H1 (cell line): ENCODE results near the gene MYO5B. TPM values are rescaled to one million over a fixed set of nuclear protein-coding genes. Genes with fewer than 3 reads are reported as not detected.

Source experiments
- CTCF ChIA-PET: fragments of 300-600 bp; sonication (Branson Sonifier 250); formaldehyde crosslinking; loops from one replicate; lab custom pipeline; 2021; ENCODE audit not compliant: partially characterized antibody; lab: Charles Lee
- POLR2A ChIA-PET: fragments of 300-600 bp; sonication (Branson Sonifier 250); formaldehyde crosslinking; loops from one replicate; lab custom pipeline; 2021; ENCODE audit warnings: inconsistent platforms; ENCODE audit not compliant: partially characterized antibody; lab: Charles Lee
- DNase-seq, 2 experiments: peaks; one replicate each; pipeline versions ENCODE4 v3.0.0 to v3.0.0-alpha.2; 2010 to 2022; ENCODE audit warnings: low spot score in 2 of 2, low read depth in 1 of 2, mixed read lengths in 1 of 2
- FAIRE-seq: peaks from 2 replicates; lab custom pipeline; 2011; peaks lifted over from hg19 to GRCh38; lab: Jason Lieb, UNC
- H2AFZ ChIP-seq: 2 replicates; pipeline ENCODE4 v1.8.1; 2012; ENCODE audit warnings: low read length, inconsistent platforms
- H2AK5ac ChIP-seq: 2 replicates; pipeline ENCODE4 v1.6.1; 2013; ENCODE audit warnings: low read depth, low read length
- H2BK120ac ChIP-seq: replicated peaks from 2 replicates; pipeline ENCODE3; 2013; ENCODE audit warnings: low read depth, low read length, inconsistent platforms
- H2BK12ac ChIP-seq: 2 replicates; pipeline ENCODE4 v1.6.1; 2013; ENCODE audit warnings: low read depth, low read length
- H2BK15ac ChIP-seq: 2 replicates; pipeline ENCODE4 v1.6.1; 2013; ENCODE audit warnings: low read length
- H2BK20ac ChIP-seq: 2 replicates; pipeline ENCODE4 v1.6.1; 2013; ENCODE audit warnings: low read length
- H2BK5ac ChIP-seq: 2 replicates; pipeline ENCODE4 v1.6.1; 2013; ENCODE audit warnings: low read depth, low read length
- H3K14ac ChIP-seq: 2 replicates; pipeline ENCODE4 v1.6.1; 2013; ENCODE audit warnings: inconsistent platforms; ENCODE audit not compliant: insufficient read length
- H3K18ac ChIP-seq: 2 replicates; pipeline ENCODE4 v1.6.1; 2013; ENCODE audit warnings: low read length; ENCODE audit errors: extremely low read depth
- H3K23ac ChIP-seq: 2 replicates; pipeline ENCODE4 v1.6.1; 2013; ENCODE audit warnings: inconsistent platforms; ENCODE audit not compliant: insufficient read length
- H3K23me2 ChIP-seq: 2 replicates; pipeline ENCODE4 v1.6.1; 2013; ENCODE audit warnings: low read depth, low read length
- H3K27ac ChIP-seq: 2 replicates; pipeline ENCODE4 v1.6.1; 2011; ENCODE audit warnings: low read depth, low read length, inconsistent platforms
- H3K27me3 ChIP-seq, 4 experiments: replicated peaks in 1 of 4; 1 replicate in 1 of 4; 2 replicates in 3 of 4; pipeline versions ENCODE4 v1.6.1 to v1.8.1; 2011 to 2013; ENCODE audit warnings: low read length in 3 of 4, mild to moderate bottlenecking in 3 of 4, inconsistent platforms in 2 of 4, mixed read lengths in 2 of 4, moderate library complexity in 1 of 4; ENCODE audit not compliant: control insufficient read depth in 3 of 4, insufficient read depth in 3 of 4; ENCODE audit errors: extremely low read depth in 1 of 4
- H3K36me3 ChIP-seq, 4 experiments: 2 replicates each; pipeline versions ENCODE4 v1.6.1 to v1.8.1; 2011 to 2013; ENCODE audit warnings: mild to moderate bottlenecking in 4 of 4, low read length in 3 of 4, moderate library complexity in 2 of 4, control low read depth in 1 of 4, inconsistent platforms in 1 of 4; ENCODE audit not compliant: insufficient read depth in 4 of 4, control insufficient read depth in 2 of 4
- H3K4ac ChIP-seq: replicated peaks from 2 replicates; pipeline ENCODE3; 2013; ENCODE audit warnings: low read length, low read depth, mixed read lengths, inconsistent platforms; ENCODE audit not compliant: insufficient read length
- H3K4me1 ChIP-seq, 4 experiments: replicated peaks in 1 of 4; 1 replicate in 1 of 4; 2 replicates in 3 of 4; pipeline versions ENCODE4 v1.6.1 to v1.8.1; 2011 to 2013; ENCODE audit warnings: low read length in 3 of 4, inconsistent platforms in 2 of 4, mixed read lengths in 1 of 4; ENCODE audit not compliant: insufficient read depth in 4 of 4, control insufficient read depth in 3 of 4
- H3K4me2 ChIP-seq, 2 experiments: 2 replicates each; pipeline versions ENCODE4 v1.6.1 to v1.8.1; 2011 to 2013; ENCODE audit warnings: low read depth in 2 of 2, low read length in 2 of 2, control low read depth in 1 of 2, inconsistent platforms in 1 of 2, mild to moderate bottlenecking in 1 of 2; ENCODE audit not compliant: insufficient read depth in 1 of 2
- H3K4me3 ChIP-seq, 4 experiments: fragments of 200-600, 300-600 bp in 1 of 4; sonication (generic), shearing (Covaris generic), sonication (Bioruptor Twin) in 1 of 4; 2 replicates each; pipeline versions ENCODE4 v1.5.1 to v1.8.1; 2011 to 2016; ENCODE audit warnings: low read length in 4 of 4, low read depth in 3 of 4, control low read depth in 2 of 4, inconsistent platforms in 2 of 4, mild to moderate bottlenecking in 2 of 4, mixed read lengths in 1 of 4, moderate library complexity in 1 of 4; ENCODE audit not compliant: insufficient read depth in 2 of 4; ENCODE audit errors: extremely low read depth in 1 of 4
- H3K56ac ChIP-seq: replicated peaks from 2 replicates; pipeline ENCODE3; 2013; ENCODE audit warnings: low read depth, mild to moderate bottlenecking, mixed read lengths, low read length, inconsistent platforms; ENCODE audit not compliant: insufficient read length
- H3K79me1 ChIP-seq: 2 replicates; pipeline ENCODE4 v1.6.1; 2013; ENCODE audit warnings: low read depth, low read length, control low read depth
- H3K79me2 ChIP-seq, 2 experiments: 2 replicates each; pipeline versions ENCODE4 v1.6.1 to v1.8.1; 2012 to 2013; ENCODE audit warnings: low read length in 2 of 2, mild to moderate bottlenecking in 2 of 2, inconsistent platforms in 1 of 2; ENCODE audit not compliant: insufficient read depth in 2 of 2, control insufficient read depth in 1 of 2
- H3K9ac ChIP-seq, 4 experiments: replicated peaks in 1 of 4; 1 replicate in 1 of 4; 2 replicates in 3 of 4; pipeline versions ENCODE4 v1.6.1 to v1.8.1; 2011 to 2013; ENCODE audit warnings: low read depth in 3 of 4, low read length in 3 of 4, control low read depth in 2 of 4, mild to moderate bottlenecking in 2 of 4, moderate library complexity in 2 of 4, inconsistent platforms in 1 of 4; ENCODE audit errors: extremely low read depth in 1 of 4
- H3K9me3 ChIP-seq, 2 experiments: 2 replicates each; pipeline versions ENCODE4 v1.6.1 to v1.8.1; 2012 to 2013; ENCODE audit warnings: mild to moderate bottlenecking in 2 of 2, moderate library complexity in 2 of 2, control low read depth in 1 of 2, inconsistent platforms in 1 of 2, low read depth in 1 of 2, low read length in 1 of 2, mixed read lengths in 1 of 2; ENCODE audit not compliant: insufficient read depth in 2 of 2
- H4K20me1 ChIP-seq, 2 experiments: replicated peaks in 1 of 2; 2 replicates each; pipeline versions ENCODE3 to v1.8.1; 2011 to 2013; ENCODE audit warnings: inconsistent platforms in 2 of 2, low read length in 2 of 2, mild to moderate bottlenecking in 1 of 2; ENCODE audit not compliant: insufficient read depth in 2 of 2, control insufficient read depth in 1 of 2
- H4K5ac ChIP-seq: 2 replicates; pipeline ENCODE4 v1.6.1; 2013; ENCODE audit warnings: low read length, low read depth, mixed read lengths, inconsistent platforms; ENCODE audit not compliant: insufficient read length
- H4K8ac ChIP-seq: 2 replicates; pipeline ENCODE4 v1.8.0; 2013; ENCODE audit warnings: mild to moderate bottlenecking, moderate library complexity, low read length, inconsistent platforms; ENCODE audit not compliant: insufficient read depth; ENCODE audit errors: extremely low read depth
- H4K91ac ChIP-seq: replicated peaks from 2 replicates; pipeline ENCODE3; 2013; ENCODE audit warnings: low read length, mixed read lengths, inconsistent platforms; ENCODE audit not compliant: insufficient read length
- ATF3 ChIP-seq: IDR thresholded peaks from 2 replicates; pipeline ENCODE4 v1.6.1; 2011; ENCODE audit warnings: low read depth, mild to moderate bottlenecking, low read length; ENCODE audit not compliant: insufficient read depth
- CTCF ChIP-seq, 3 experiments: IDR thresholded peaks; 1 replicate in 2 of 3; 2 replicates in 1 of 3; pipeline versions ENCODE4 v1.5.1 to v1.6.1; 2011; ENCODE audit warnings: low read length in 3 of 3, mild to moderate bottlenecking in 3 of 3, inconsistent platforms in 2 of 3, low read depth in 1 of 3, moderate library complexity in 1 of 3; ENCODE audit not compliant: insufficient read depth in 1 of 3; ENCODE audit errors: control extremely low read depth in 1 of 3
- GABPA ChIP-seq: IDR thresholded peaks from 2 replicates; pipeline ENCODE4 v1.6.1; 2011; ENCODE audit warnings: mild to moderate bottlenecking, low read length, moderate library complexity, borderline replicate concordance; ENCODE audit not compliant: insufficient read depth
- KDM1A ChIP-seq: fragments of 200-600, 300-600 bp; sonication (generic); IDR thresholded peaks from 2 replicates; pipeline ENCODE4 v1.7.1; 2016; ENCODE audit warnings: mild to moderate bottlenecking, low read length, borderline replicate concordance
- MAX ChIP-seq: IDR thresholded peaks from 2 replicates; pipeline ENCODE4 v1.6.1; 2012; ENCODE audit warnings: inconsistent platforms
- POU5F1 ChIP-seq: IDR thresholded peaks from 2 replicates; pipeline ENCODE4 v1.6.1; 2011; ENCODE audit warnings: low read depth, mild to moderate bottlenecking, low read length, moderate library complexity
- RBBP5 ChIP-seq: IDR thresholded peaks from 2 replicates; pipeline ENCODE4 v1.7.1; 2012; ENCODE audit warnings: low read depth, mild to moderate bottlenecking, inconsistent platforms, low read length, moderate library complexity, borderline replicate concordance
- SIX5 ChIP-seq: IDR thresholded peaks from 2 replicates; pipeline ENCODE4 v1.6.1; 2011; ENCODE audit warnings: mild to moderate bottlenecking, low read depth, low read length
- SP2 ChIP-seq: IDR thresholded peaks from 2 replicates; pipeline ENCODE4 v1.6.1; 2012; ENCODE audit warnings: mild to moderate bottlenecking, low read length, inconsistent platforms
- WGBS, 2 experiments: shearing (Covaris generic) in 1 of 2; methylation state at CpG; one replicate each; pipeline versions ENCODE4 v1.1.6 to v1.1.7; 2013 to 2015; ENCODE audit warnings: low lambda C conversion rate in 2 of 2, mixed read lengths in 2 of 2, inconsistent platforms in 1 of 2, low coverage in 1 of 2, missing lambda C conversion rate in 1 of 2; ENCODE audit not compliant: insufficient replicate concordance in 2 of 2, insufficient coverage in 1 of 2, insufficient read length in 1 of 2; ENCODE audit errors: extremely low coverage in 1 of 2, missing lambda C conversion rate in 1 of 2; 5-methylcytosine and 5-hydroxymethylcytosine counted together
- polyA plus RNA-seq, 7 experiments: library from polyadenylated mRNA; depleted of rRNA in 3 of 7; stranded (reverse) in 5 of 7; unstranded in 2 of 7; fragments of >200 nt in 5 of 7; fragments of 200-250 nt in 2 of 7; gene quantifications; 1 replicate in 5 of 7; 2 replicates in 1 of 7; 4 replicates in 1 of 7; pipeline versions ENCODE4 v1.2.1 to v1.2.3, GENCODE V29; 2011 to 2013; ENCODE audit warnings: missing spikeins in 2 of 7, mixed read lengths in 2 of 7
- total RNA-seq: library from RNA; stranded (reverse); fragmentation: NEBNext Ultra II Directional; extraction: Animal tissue kit (Norgen Biotek cat#: 25700); gene quantifications from 2 replicates; pipeline ENCODE4 v1.2.1, GENCODE V29; 2021

The MYO5B gene
- total and polyA plus RNA-seq, 2 of the 8 experiments (the other 6 are each of a cell fraction or from before 2014, with no cell fraction given) = 6.4 to 7.7 TPM

GRCh38 chr18:49971462-49971861 is 223.5 kb downstream of the MYO5B start:
- no peak overlapping the region for H4K5ac ChIP-seq
- no peak overlapping the region for H3K4me3 ChIP-seq
- no peak overlapping the region for H3K23ac ChIP-seq
- H2BK120ac ChIP-seq = no peak overlapping the region
- no peak overlapping the region for H2BK15ac ChIP-seq
- H3K27me3 ChIP-seq = no peaks in the 10 kb centered on the region
- FAIRE-seq (no peak), DNase-seq (no peak)
- H3K9me3 ChIP-seq = no peaks in the 10 kb centered on the region
- H2BK12ac ChIP-seq = no peak overlapping the region
- no peaks in the 10 kb centered on the region for H4K20me1 ChIP-seq
- H3K4me1 ChIP-seq = no peaks in the 10 kb centered on the region
- H2BK20ac ChIP-seq = no peak overlapping the region
- H3K56ac ChIP-seq = no peak overlapping the region
- H3K79me2 ChIP-seq = no peaks in the 10 kb centered on the region
- 88% methylated on average over 1 of the region's 1 CpG; no CpG with 5 or more reads in 1 of the 2 experiments for WGBS, 2 experiments
- no peaks in the 10 kb centered on the region for H3K36me3 ChIP-seq
- no peak overlapping the region for H2AFZ ChIP-seq
- H3K4me2 ChIP-seq = no peak overlapping the region
- ChIA-PET POLR2A (no interaction called here), CTCF (no interaction called here)
- H3K79me1 ChIP-seq = no peaks in the 10 kb centered on the region
- no peak overlapping the region for H3K9ac ChIP-seq
- H2AK5ac ChIP-seq = no peak overlapping the region
- no peak overlapping the region for H3K27ac ChIP-seq
- H3K4ac ChIP-seq = no peak overlapping the region
- no peak overlapping the region for H4K8ac ChIP-seq
- H2BK5ac ChIP-seq = no peak overlapping the region
- H3K18ac ChIP-seq = no peak overlapping the region
- H3K14ac ChIP-seq = no peak overlapping the region
- H4K91ac ChIP-seq = no peak overlapping the region
- H3K23me2 ChIP-seq = no peaks in the 10 kb centered on the region
- TF ChIP-seq MAX (no peak), RBBP5 (no peak), CTCF (IDR thresholded peaks at IDR 0.05; ENCODE audit: control extremely low read depth in 1 of 3, insufficient read depth in 1 of 3, low read depth in 1 of 3, low read length in 3 of 3) (no peak), ATF3 (no peak), SIX5 (no peak), KDM1A (no peak), POU5F1 (no peak), GABPA (no peak), SP2 (no peak)
